Ishikawa (cell line): Measurements from ENCODE around the gene BRWD1.

Source experiments
- CEBPB ChIP-seq: IDR thresholded peaks from 2 replicates; pipeline ENCODE4 v1.6.1; 2012
- CREB1 ChIP-seq: IDR thresholded peaks from 2 replicates; pipeline ENCODE4 v1.6.1; 2012; ENCODE audit warnings: low read depth
- EGR1 ChIP-seq: IDR thresholded peaks from 2 replicates; pipeline ENCODE4 v1.6.1; 2012
- EP300 ChIP-seq: IDR thresholded peaks from 2 replicates; pipeline ENCODE4 v1.6.1; 2012; ENCODE audit warnings: borderline replicate concordance
- FOXM1 ChIP-seq: IDR thresholded peaks from 2 replicates; pipeline ENCODE4 v1.6.1; 2012; ENCODE audit warnings: low read depth, borderline replicate concordance
- MAX ChIP-seq: IDR thresholded peaks from 2 replicates; pipeline ENCODE4 v1.6.1; 2012
- NFIC ChIP-seq: IDR thresholded peaks from 2 replicates; pipeline ENCODE4 v1.6.1; 2012
- RAD21 ChIP-seq: IDR thresholded peaks from 2 replicates; pipeline ENCODE4 v1.6.1; 2012; ENCODE audit warnings: low read depth
- TAF1 ChIP-seq: IDR thresholded peaks from 2 replicates; pipeline ENCODE4 v1.6.1; 2012; ENCODE audit warnings: low read depth, mild to moderate bottlenecking
- TCF12 ChIP-seq: IDR thresholded peaks from 2 replicates; pipeline ENCODE4 v1.6.1; 2012; ENCODE audit warnings: low read depth
- YY1 ChIP-seq: IDR thresholded peaks from 2 replicates; pipeline ENCODE4 v1.6.1; 2012; ENCODE audit warnings: low read depth
- ZBTB7A ChIP-seq: IDR thresholded peaks from 2 replicates; pipeline ENCODE4 v1.6.1; 2012; ENCODE audit warnings: low read depth
- TF ChIP-seq, protein P1 (sequence below): IDR thresholded peaks from 2 replicates; pipeline ENCODE4 v1.6.1; 2012
- TF ChIP-seq, protein P2 (sequence below): IDR thresholded peaks from 2 replicates; pipeline ENCODE4 v1.6.1; 2012; ENCODE audit warnings: low read depth, mild to moderate bottlenecking

DNA sequence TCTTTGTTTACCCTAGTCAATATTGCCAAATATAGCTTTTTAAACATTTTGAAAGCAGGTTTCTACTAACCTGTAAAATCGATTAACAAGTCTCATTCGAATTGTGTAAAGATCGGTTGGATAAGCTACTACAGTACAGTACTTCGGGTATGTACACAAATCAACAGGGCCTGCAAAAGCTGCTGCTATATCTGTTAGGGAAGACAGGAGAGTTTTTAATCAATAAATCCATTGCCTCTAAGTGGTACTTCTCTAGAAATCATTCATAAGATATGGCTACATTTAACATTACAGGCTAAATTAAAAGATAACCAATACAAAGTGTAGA lies 95.4 kb downstream of the BRWD1 start:
- TF ChIP-seq YY1 = no peak
- TF ChIP-seq TAF1 = no peak
- no peak for TF ChIP-seq EP300
- TF ChIP-seq RAD21 = no peak
- TF ChIP-seq MAX = no peak
- TF ChIP-seq, protein P1, sequence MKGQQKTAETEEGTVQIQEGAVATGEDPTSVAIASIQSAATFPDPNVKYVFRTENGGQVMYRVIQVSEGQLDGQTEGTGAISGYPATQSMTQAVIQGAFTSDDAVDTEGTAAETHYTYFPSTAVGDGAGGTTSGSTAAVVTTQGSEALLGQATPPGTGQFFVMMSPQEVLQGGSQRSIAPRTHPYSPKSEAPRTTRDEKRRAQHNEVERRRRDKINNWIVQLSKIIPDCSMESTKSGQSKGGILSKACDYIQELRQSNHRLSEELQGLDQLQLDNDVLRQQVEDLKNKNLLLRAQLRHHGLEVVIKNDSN = no peak
- TF ChIP-seq NFIC = no peak
- TF ChIP-seq, protein P2, sequence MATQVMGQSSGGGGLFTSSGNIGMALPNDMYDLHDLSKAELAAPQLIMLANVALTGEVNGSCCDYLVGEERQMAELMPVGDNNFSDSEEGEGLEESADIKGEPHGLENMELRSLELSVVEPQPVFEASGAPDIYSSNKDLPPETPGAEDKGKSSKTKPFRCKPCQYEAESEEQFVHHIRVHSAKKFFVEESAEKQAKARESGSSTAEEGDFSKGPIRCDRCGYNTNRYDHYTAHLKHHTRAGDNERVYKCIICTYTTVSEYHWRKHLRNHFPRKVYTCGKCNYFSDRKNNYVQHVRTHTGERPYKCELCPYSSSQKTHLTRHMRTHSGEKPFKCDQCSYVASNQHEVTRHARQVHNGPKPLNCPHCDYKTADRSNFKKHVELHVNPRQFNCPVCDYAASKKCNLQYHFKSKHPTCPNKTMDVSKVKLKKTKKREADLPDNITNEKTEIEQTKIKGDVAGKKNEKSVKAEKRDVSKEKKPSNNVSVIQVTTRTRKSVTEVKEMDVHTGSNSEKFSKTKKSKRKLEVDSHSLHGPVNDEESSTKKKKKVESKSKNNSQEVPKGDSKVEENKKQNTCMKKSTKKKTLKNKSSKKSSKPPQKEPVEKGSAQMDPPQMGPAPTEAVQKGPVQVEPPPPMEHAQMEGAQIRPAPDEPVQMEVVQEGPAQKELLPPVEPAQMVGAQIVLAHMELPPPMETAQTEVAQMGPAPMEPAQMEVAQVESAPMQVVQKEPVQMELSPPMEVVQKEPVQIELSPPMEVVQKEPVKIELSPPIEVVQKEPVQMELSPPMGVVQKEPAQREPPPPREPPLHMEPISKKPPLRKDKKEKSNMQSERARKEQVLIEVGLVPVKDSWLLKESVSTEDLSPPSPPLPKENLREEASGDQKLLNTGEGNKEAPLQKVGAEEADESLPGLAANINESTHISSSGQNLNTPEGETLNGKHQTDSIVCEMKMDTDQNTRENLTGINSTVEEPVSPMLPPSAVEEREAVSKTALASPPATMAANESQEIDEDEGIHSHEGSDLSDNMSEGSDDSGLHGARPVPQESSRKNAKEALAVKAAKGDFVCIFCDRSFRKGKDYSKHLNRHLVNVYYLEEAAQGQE = no peak
- TF ChIP-seq EGR1 = no peak
- TF ChIP-seq TCF12 = no peak
- no peak for TF ChIP-seq CEBPB
- TF ChIP-seq CREB1 = no peak
- TF ChIP-seq ZBTB7A = no peak
- no peak for TF ChIP-seq FOXM1
